HEK293 (cell line): ENCODE results near the gene RHBDL2.

Source experiments
- CTCF ChIA-PET: fragments of 350-600 bp; formaldehyde crosslinking; extraction: SDS; loops from one replicate; lab custom pipeline; 2021; ENCODE audit warnings: antibody characterized with exemption; lab: Yijun Ruan, JAX
- POLR2A ChIA-PET: fragments of 300-600 bp; formaldehyde crosslinking; extraction: SDS; loops from one replicate; lab custom pipeline; 2020; ENCODE audit warnings: antibody characterized with exemption, inconsistent platforms; lab: Yijun Ruan, JAX
- H3K27ac ChIP-seq: fragments of 200-500 bp; sonication (Bioruptor generic); 2 replicates; pipeline ENCODE4 v1.5.1; 2014; ENCODE audit warnings: low read depth, low read length, control low read depth, inconsistent platforms; ENCODE audit errors: extremely low read depth
- H3K36me3 ChIP-seq, 2 experiments: fragments of 200-500 bp in 1 of 2; sonication (Bioruptor generic) in 1 of 2; 1 replicate in 1 of 2; 2 replicates in 1 of 2; pipeline ENCODE4 v1.5.1; 2014 to 2017; ENCODE audit warnings: inconsistent platforms in 2 of 2, low read length in 2 of 2; ENCODE audit not compliant: control insufficient read depth in 2 of 2, insufficient read depth in 1 of 2
- H3K4me1 ChIP-seq: fragments of 200-500 bp; sonication (Bioruptor generic); 2 replicates; pipeline ENCODE4 v1.5.1; 2014; ENCODE audit warnings: mild to moderate bottlenecking, low read length, inconsistent platforms; ENCODE audit not compliant: control insufficient read depth, insufficient read depth
- H3K4me3 ChIP-seq: 2 replicates; pipeline ENCODE4 v1.5.1; 2011; ENCODE audit warnings: low read depth, mild to moderate bottlenecking, control low read depth, low read length, moderate library complexity
- H3K9me3 ChIP-seq: fragments of 200-500 bp; sonication (Bioruptor generic); 2 replicates; pipeline ENCODE4 v1.5.1; 2014; ENCODE audit warnings: low read depth, low read length, inconsistent platforms; ENCODE audit not compliant: control insufficient read depth, insufficient read depth
- GLIS2 ChIP-seq: fragments of 450-650 bp; formaldehyde crosslinking; IDR thresholded peaks from 2 replicates; pipeline ENCODE4 v1.5.1; 2016; ENCODE audit warnings: missing biosample characterization, missing genetic modification characterization
- KLF9 ChIP-seq: fragments of 450-650 bp; formaldehyde crosslinking; IDR thresholded peaks from 2 replicates; pipeline ENCODE4 v1.5.1; 2016; ENCODE audit warnings: missing biosample characterization, missing genetic modification characterization, low read depth
- OSR2 ChIP-seq: fragments of 450-650 bp; formaldehyde crosslinking; IDR thresholded peaks from 2 replicates; pipeline ENCODE4 v1.5.1; 2016; ENCODE audit warnings: missing biosample characterization, missing genetic modification characterization
- WT1 ChIP-seq: fragments of 450-650 bp; formaldehyde crosslinking; IDR thresholded peaks from 2 replicates; pipeline ENCODE4 v1.5.1; 2016; ENCODE audit warnings: missing biosample characterization, missing genetic modification characterization
- ZBTB17 ChIP-seq: fragments of 450-650 bp; formaldehyde crosslinking; IDR thresholded peaks from 2 replicates; pipeline ENCODE4 v1.5.1; 2016; ENCODE audit warnings: missing biosample characterization, missing genetic modification characterization
- ZBTB7A ChIP-seq: fragments of 450-650 bp; formaldehyde crosslinking; IDR thresholded peaks from 2 replicates; pipeline ENCODE4 v1.5.1; 2016; ENCODE audit warnings: low read depth, missing biosample characterization, missing genetic modification characterization
- ZNF112 ChIP-seq: fragments of 450-650 bp; formaldehyde crosslinking; IDR thresholded peaks from 2 replicates; pipeline ENCODE4 v1.5.0; 2017; ENCODE audit warnings: missing biosample characterization, missing genetic modification characterization
- ZNF184 ChIP-seq: fragments of 450-650 bp; IDR thresholded peaks from 2 replicates; pipeline ENCODE4 v1.5.1; 2018; ENCODE audit warnings: missing biosample characterization, mild to moderate bottlenecking, missing genetic modification characterization
- ZNF19 ChIP-seq: fragments of 450-650 bp; formaldehyde crosslinking; IDR thresholded peaks from 2 replicates; pipeline ENCODE4; 2016; ENCODE audit warnings: missing biosample characterization, missing genetic modification characterization, low read depth
- ZNF311 ChIP-seq: fragments of 450-650 bp; formaldehyde crosslinking; IDR thresholded peaks from 2 replicates; pipeline ENCODE4 v1.5.1; 2017; ENCODE audit warnings: missing biosample characterization, missing genetic modification characterization, borderline replicate concordance
- ZNF48 ChIP-seq: fragments of 450-650 bp; formaldehyde crosslinking; IDR thresholded peaks from 2 replicates; pipeline ENCODE4 v1.5.1; 2016; ENCODE audit warnings: missing biosample characterization, missing genetic modification characterization
- ZNF561 ChIP-seq: fragments of 450-650 bp; IDR thresholded peaks from 2 replicates; pipeline ENCODE4 v1.5.1; 2018; ENCODE audit warnings: missing biosample characterization, missing genetic modification characterization, borderline replicate concordance
- ZNF677 ChIP-seq: fragments of 450-650 bp; IDR thresholded peaks from 2 replicates; pipeline ENCODE4 v1.5.0; 2018; ENCODE audit warnings: missing biosample characterization, mild to moderate bottlenecking, missing genetic modification characterization, moderate library complexity
- ZNF747 ChIP-seq: fragments of 450-650 bp; formaldehyde crosslinking; IDR thresholded peaks from 2 replicates; pipeline ENCODE4 v1.5.1; 2016; ENCODE audit warnings: missing biosample characterization, missing genetic modification characterization
- ZSCAN30 ChIP-seq: fragments of 450-650 bp; IDR thresholded peaks from 2 replicates; pipeline ENCODE4 v1.5.1; 2018; ENCODE audit warnings: missing biosample characterization, mild to moderate bottlenecking, missing genetic modification characterization, moderate library complexity
- ZXDB ChIP-seq: fragments of 450-650 bp; formaldehyde crosslinking; IDR thresholded peaks from 2 replicates; pipeline ENCODE4 v1.5.1; 2016; ENCODE audit warnings: missing biosample characterization, missing genetic modification characterization
- TF ChIP-seq, protein P1 (sequence below): fragments of 450-650 bp; formaldehyde crosslinking; IDR thresholded peaks from 2 replicates; pipeline ENCODE4 v1.5.1; 2016; ENCODE audit warnings: missing biosample characterization, missing genetic modification characterization
- TF ChIP-seq, protein P2 (sequence below): fragments of 450-650 bp; formaldehyde crosslinking; optimal IDR thresholded peaks from 2 replicates; pipeline ENCODE3; 2016; ENCODE audit warnings: missing biosample characterization, mild to moderate bottlenecking, missing genetic modification characterization
- TF ChIP-seq, protein P3 (sequence below): fragments of 450-650 bp; formaldehyde crosslinking; conservative IDR thresholded peaks from 2 replicates; pipeline ENCODE4 v1.5.1; 2016; ENCODE audit warnings: low read depth, missing biosample characterization, missing genetic modification characterization

The RHBDL2 gene

DNA sequence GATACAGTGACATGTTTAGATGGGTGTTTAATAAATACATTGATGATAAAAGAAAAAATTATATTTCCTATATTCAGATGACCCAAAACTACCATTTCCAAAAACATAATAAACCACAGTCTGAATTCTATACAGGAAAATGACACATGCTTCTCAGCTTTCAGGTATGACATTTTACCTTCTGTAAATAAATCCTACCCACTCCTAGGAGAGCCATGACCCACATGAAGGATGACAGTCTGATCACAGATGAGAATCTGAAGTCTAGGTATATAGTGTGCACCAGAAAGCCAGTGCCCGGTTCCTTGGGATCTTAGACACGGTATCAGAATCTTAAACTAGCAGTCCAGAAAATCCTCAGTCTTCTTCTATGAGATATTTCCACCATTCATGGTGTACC lies 56.5 kb downstream of the RHBDL2 start:
- TF ChIP-seq ZNF19 (tag by site-specific recombination) (no peak), ZNF184 (tag by site-specific recombination) (no peak), ZNF677 (tag by site-specific recombination) (no peak)
- TF ChIP-seq, all 188 proteins: peak for 0
- H3K4me3 ChIP-seq = no peak overlapping the region
- no peaks in the 10 kb centered on the region for H3K36me3 ChIP-seq
- H3K27ac ChIP-seq = no peak overlapping the region
- ChIA-PET CTCF (no interaction called here), POLR2A (no interaction called here)
- no peaks in the 10 kb centered on the region for H3K4me1 ChIP-seq
- H3K9me3 ChIP-seq = no peaks in the 10 kb centered on the region

DNA sequence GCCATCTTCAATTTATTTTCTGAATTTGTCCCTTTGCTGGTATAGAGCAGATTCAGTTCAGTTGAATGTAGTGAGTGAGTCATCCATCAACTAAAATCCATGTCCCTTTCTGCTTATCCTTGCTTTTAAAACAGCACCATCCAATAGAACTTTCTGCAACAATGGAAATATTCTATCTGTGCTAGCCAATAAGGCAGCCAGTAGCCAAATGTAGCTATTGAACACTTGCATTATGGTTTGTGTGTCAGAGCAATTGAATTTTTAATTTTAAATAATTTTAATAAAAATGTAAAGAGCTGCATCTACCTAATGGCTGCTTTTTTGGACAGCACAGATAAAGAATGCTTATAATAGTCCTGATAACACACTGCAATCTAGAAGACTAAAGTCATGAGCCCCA lies 60.1 kb downstream of the RHBDL2 start, which contains the start of gene GJA9:
Gene GJA9, minus strand, starts transcription at position 101 of the 400 bp plus-strand sequence. CDS start 5,489 bp downstream, outside the sequence.
- Histone ChIP-seq H3K4me3 (no peak within 1 kb of the TSS), H3K27ac (no peak within 1 kb of the TSS), H3K36me3 (no peaks in the 10 kb centered on the region; a peak in 1 of 3 replicates), H3K4me1 (no peaks in the 10 kb centered on the region), H3K9me3 (no peaks in the 10 kb centered on the region)
- TF ChIP-seq WT1 = no peak
- TF ChIP-seq, protein P1, sequence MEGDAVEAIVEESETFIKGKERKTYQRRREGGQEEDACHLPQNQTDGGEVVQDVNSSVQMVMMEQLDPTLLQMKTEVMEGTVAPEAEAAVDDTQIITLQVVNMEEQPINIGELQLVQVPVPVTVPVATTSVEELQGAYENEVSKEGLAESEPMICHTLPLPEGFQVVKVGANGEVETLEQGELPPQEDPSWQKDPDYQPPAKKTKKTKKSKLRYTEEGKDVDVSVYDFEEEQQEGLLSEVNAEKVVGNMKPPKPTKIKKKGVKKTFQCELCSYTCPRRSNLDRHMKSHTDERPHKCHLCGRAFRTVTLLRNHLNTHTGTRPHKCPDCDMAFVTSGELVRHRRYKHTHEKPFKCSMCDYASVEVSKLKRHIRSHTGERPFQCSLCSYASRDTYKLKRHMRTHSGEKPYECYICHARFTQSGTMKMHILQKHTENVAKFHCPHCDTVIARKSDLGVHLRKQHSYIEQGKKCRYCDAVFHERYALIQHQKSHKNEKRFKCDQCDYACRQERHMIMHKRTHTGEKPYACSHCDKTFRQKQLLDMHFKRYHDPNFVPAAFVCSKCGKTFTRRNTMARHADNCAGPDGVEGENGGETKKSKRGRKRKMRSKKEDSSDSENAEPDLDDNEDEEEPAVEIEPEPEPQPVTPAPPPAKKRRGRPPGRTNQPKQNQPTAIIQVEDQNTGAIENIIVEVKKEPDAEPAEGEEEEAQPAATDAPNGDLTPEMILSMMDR (tag by site-specific recombination) = no peak
- TF ChIP-seq ZNF311 = no peak
- ChIA-PET POLR2A (interaction anchor here (0.8 to 1.1 kb wide), 2 partner anchors 8 to 115 kb away, joined by 3 to 6 read pairs; partner anchors contain the start of gene MYCBP), CTCF (interaction anchor here (0.6 to 2.0 kb wide), 3 partner anchors 12 to 380 kb away, joined by 3 to 6 read pairs (median 4); no protein-coding TSS in a partner anchor)

DNA sequence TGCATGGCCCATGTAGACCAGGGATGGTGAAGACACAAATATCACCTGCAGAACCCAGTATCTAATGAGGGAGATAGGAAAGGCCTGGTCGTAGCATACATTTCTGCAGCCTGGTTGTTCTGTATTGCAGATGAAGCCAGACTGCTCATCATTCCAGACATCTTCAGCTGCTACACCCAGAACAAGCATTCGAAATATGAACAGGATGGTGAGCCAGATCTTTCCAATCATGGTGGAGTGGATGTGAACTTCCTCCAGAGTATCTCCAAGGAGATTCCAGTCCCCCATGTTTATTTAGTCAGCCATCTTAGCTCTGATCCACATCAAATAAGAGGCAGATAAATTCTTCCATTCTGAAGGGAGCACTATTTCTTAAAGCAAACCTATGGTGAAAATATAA lies 65.8 kb downstream of the RHBDL2 start:
- no peak overlapping the region for H3K4me3 ChIP-seq
- peaks cover 0 to 3% of the 10 kb centered on the region in 2 experiments; a peak in 2 of 3 replicates for H3K36me3 ChIP-seq
- H3K27ac ChIP-seq = no peak overlapping the region
- CTCF ChIA-PET = interaction anchor here (0.6 kb wide), 1 partner anchor 219 kb away, joined by 5 read pairs; no protein-coding TSS in a partner anchor
- no peaks in the 10 kb centered on the region for H3K9me3 ChIP-seq
- peaks cover 4% of the 10 kb centered on the region; the same call in 1 of the 2 replicates for H3K4me1 ChIP-seq
- no peak for TF ChIP-seq KLF9 (tag by site-specific recombination)
- no peak for TF ChIP-seq OSR2
- no peak for TF ChIP-seq ZNF48 (tag by site-specific recombination)
- no peak for TF ChIP-seq ZSCAN30
- no peak for TF ChIP-seq ZNF747 (tag by site-specific recombination)
- TF ChIP-seq ZNF112 (tag by site-specific recombination) = no peak
- TF ChIP-seq ZNF677 (tag by site-specific recombination) = no peak
- POLR2A ChIA-PET = interaction anchor here (0.7 kb wide), 1 partner anchor 14 kb away, joined by 3 read pairs; no protein-coding TSS in a partner anchor

DNA sequence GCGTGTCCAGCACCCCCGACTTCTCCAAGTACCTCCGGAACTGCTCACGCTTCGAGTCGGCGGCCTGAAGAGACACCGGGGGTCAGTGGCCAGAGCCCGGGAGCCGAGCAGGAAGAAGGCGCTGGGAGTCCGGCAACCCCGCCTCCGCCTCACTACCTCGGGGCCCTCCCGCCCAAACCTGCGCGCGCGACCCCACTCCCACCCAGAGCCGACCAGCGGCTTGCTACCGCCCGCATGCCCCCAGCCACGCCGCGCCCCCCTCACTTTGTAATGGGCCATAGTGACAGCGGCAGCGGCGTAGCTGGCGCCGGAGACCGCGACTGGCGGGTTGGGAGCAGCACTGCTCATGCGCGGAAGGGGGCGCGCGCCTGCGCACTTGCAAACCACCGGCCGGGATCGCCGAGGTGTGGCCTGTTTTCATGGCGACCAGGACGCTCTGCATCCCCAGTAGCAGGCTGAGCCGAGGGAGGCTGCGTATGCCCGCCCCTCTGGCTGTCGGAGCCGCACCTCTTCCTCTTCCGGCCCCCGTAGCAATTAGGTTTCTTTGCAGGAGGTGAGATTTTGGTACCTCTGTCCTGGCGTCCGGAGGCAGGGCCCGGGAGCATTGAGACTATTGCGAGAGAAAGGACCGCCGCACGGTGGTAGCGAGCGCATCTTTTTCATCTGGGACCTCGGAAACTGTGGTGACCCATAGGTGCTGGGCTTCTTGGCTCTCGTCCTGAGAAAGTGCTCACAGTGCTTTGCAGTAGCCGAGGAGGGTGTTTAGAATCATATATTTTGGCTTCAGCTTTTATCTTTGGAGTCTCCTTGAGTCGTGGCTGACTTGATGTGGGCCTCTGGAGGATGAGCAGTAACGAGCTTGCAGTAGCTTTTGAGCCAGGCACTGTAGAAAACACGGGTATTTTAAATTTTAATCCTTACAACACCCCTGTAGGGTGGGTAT lies 68.3 kb downstream of the RHBDL2 start, which contains the start of gene MYCBP:
Gene MYCBP, minus strand, starts transcription at position 322 of the 943 bp plus-strand sequence. Its CDS starts 43 bp downstream, at position 279.
- H3K9me3 ChIP-seq = no peaks in the 10 kb centered on the region
- H3K27ac ChIP-seq = no peak within 1 kb of the TSS; the same call in 1 of the 2 replicates
- POLR2A ChIA-PET = interaction anchor here (0.5 to 1.4 kb wide), 5 partner anchors 9 to 284 kb away, joined by 3 to 6 read pairs (median 3); partner anchors contain the start of gene GJA9
- peak within 1 kb of the TSS; percentile 95 for H3K4me3 ChIP-seq
- peaks cover 0 to 3% of the 10 kb centered on the region in 2 experiments; a peak in 2 of 3 replicates for H3K36me3 ChIP-seq
- H3K4me1 ChIP-seq = peaks cover 4% of the 10 kb centered on the region; the same call in 1 of the 2 replicates
- CTCF ChIA-PET = interaction anchor here (0.5 to 0.6 kb wide), 3 partner anchors 194 to 903 kb away, joined by 3 read pairs; no protein-coding TSS in a partner anchor
- 0 out of 2 replicates have a peak, but pooled peaks have one; percentile 42 for TF ChIP-seq ZSCAN30
- TF ChIP-seq, protein P2, sequence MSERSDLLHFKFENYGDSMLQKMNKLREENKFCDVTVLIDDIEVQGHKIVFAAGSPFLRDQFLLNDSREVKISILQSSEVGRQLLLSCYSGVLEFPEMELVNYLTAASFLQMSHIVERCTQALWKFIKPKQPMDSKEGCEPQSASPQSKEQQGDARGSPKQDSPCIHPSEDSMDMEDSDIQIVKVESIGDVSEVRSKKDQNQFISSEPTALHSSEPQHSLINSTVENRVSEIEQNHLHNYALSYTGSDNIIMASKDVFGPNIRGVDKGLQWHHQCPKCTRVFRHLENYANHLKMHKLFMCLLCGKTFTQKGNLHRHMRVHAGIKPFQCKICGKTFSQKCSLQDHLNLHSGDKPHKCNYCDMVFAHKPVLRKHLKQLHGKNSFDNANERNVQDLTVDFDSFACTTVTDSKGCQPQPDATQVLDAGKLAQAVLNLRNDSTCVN (tag by site-specific recombination) = peak; percentile 89
- TF ChIP-seq ZNF561 (tag by site-specific recombination) = no peak
- peak; percentile 97 for TF ChIP-seq ZBTB17 (tag by site-specific recombination)
- TF ChIP-seq GLIS2 (tag by site-specific recombination) = peak; percentile 94
- TF ChIP-seq ZXDB (tag by site-specific recombination) = peak; percentile 63; the same call in 1 of the 2 replicates
- 0 out of 2 replicates have a peak, but pooled peaks have one; percentile 53 for TF ChIP-seq ZBTB7A
- TF ChIP-seq, protein P3, sequence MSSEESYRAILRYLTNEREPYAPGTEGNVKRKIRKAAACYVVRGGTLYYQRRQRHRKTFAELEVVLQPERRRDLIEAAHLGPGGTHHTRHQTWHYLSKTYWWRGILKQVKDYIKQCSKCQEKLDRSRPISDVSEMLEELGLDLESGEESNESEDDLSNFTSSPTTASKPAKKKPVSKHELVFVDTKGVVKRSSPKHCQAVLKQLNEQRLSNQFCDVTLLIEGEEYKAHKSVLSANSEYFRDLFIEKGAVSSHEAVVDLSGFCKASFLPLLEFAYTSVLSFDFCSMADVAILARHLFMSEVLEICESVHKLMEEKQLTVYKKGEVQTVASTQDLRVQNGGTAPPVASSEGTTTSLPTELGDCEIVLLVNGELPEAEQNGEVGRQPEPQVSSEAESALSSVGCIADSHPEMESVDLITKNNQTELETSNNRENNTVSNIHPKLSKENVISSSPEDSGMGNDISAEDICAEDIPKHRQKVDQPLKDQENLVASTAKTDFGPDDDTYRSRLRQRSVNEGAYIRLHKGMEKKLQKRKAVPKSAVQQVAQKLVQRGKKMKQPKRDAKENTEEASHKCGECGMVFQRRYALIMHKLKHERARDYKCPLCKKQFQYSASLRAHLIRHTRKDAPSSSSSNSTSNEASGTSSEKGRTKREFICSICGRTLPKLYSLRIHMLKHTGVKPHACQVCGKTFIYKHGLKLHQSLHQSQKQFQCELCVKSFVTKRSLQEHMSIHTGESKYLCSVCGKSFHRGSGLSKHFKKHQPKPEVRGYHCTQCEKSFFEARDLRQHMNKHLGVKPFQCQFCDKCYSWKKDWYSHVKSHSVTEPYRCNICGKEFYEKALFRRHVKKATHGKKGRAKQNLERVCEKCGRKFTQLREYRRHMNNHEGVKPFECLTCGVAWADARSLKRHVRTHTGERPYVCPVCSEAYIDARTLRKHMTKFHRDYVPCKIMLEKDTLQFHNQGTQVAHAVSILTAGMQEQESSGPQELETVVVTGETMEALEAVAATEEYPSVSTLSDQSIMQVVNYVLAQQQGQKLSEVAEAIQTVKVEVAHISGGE = peak; percentile 76
